GM19397 (cell line): Measurements from ENCODE around the gene FTSJ3.
"Not testable (repeated sequence)": the region's sequence is repeated elsewhere in the genome, so short reads cannot be mapped to it uniquely, and the experiment has no call there.

Source experiments
- ATAC-seq: cut with Tn5 transposase; IDR thresholded peaks from one replicate; pipeline ENCODE4 v1.9.1; 2021; ENCODE audit warnings: mild to moderate bottlenecking, moderate library complexity; ENCODE audit not compliant: unreplicated experiment

The FTSJ3 gene, protein sequence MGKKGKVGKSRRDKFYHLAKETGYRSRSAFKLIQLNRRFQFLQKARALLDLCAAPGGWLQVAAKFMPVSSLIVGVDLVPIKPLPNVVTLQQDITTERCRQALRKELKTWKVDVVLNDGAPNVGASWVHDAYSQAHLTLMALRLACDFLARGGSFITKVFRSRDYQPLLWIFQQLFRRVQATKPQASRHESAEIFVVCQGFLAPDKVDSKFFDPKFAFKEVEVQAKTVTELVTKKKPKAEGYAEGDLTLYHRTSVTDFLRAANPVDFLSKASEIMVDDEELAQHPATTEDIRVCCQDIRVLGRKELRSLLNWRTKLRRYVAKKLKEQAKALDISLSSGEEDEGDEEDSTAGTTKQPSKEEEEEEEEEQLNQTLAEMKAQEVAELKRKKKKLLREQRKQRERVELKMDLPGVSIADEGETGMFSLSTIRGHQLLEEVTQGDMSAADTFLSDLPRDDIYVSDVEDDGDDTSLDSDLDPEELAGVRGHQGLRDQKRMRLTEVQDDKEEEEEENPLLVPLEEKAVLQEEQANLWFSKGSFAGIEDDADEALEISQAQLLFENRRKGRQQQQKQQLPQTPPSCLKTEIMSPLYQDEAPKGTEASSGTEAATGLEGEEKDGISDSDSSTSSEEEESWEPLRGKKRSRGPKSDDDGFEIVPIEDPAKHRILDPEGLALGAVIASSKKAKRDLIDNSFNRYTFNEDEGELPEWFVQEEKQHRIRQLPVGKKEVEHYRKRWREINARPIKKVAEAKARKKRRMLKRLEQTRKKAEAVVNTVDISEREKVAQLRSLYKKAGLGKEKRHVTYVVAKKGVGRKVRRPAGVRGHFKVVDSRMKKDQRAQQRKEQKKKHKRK

GRCh38 chr17:63827002-63827800 lies at the start of gene FTSJ3, which contains the start of gene PSMC5:
TSS of gene FTSJ3 (minus strand) at chr17:63827663. CDS start at chr17:63826902, 761 bp downstream.
TSS of gene PSMC5 (plus strand) at chr17:63827431. CDS start at chr17:63827491, 60 bp downstream.
- ATAC-seq, result peak; percentile 90

DNA sequence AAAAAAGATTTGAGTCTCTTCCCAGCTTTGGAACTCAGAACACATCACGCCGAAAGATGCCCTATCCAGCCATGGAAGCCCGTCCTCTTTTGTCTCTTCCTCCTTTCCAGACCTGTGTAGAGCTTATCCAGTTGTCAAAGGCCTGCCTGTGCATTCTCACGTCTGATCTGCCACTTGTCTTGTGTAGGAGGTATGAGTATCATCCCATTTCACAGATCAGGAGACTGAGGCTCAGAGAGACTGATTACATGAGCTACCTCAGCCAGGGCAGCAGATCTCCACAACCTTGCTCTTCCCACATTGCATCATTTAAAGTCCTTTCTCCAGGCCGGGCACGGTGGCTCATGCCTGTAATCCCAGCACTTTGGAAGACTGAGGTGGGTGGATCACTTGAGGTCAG lies 47.2 kb upstream of the FTSJ3 start:
- ATAC-seq, result not testable (repeated sequence)

GRCh38 chr17:63874061-63874626 lies 46.7 kb upstream of the FTSJ3 start:
- not testable (repeated sequence) for ATAC-seq

GRCh38 chr17:63873577-63873976 lies 46.1 kb upstream of the FTSJ3 start, which contains the start of gene CSH2:
TSS of gene CSH2 (minus strand) at chr17:63873677. CDS start at chr17:63873614, 63 bp downstream.
- ATAC-seq, result not testable (repeated sequence)

GRCh38 chr17:63871646-63872365 lies 44.3 kb upstream of the FTSJ3 start:
- not testable (repeated sequence) for ATAC-seq

- not testable (repeated sequence) for ATAC-seq
Measured at GRCh38 chr17:63870292-63870665, 42.8 kb upstream of the FTSJ3 start.

- not testable (repeated sequence) for ATAC-seq
Measured at GRCh38 chr17:63869491-63870291, 42.2 kb upstream of the FTSJ3 start.

GRCh38 chr17:63866625-63867024 lies 39.2 kb upstream of the FTSJ3 start:
- ATAC-seq, result not testable (repeated sequence)

DNA sequence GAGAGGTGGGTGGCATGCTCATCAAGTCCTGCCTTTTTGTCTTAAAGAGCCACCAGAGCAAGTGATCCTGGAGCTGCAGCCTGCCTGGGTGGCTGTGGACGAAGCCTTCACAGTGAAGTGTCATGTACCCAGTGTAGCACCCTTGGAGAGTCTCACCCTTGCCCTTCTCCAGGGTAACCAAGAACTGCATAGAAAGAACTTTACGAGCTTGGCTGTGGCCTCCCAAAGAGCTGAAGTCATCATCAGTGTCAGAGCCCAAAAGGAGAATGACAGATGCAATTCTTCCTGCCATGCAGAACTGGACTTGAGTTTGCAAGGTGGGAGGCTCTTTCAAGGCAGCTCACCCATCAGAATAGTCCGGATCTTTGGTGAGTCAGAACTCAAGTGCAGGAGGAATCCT lies 31.8 kb upstream of the FTSJ3 start:
- ATAC-seq, result no peak

DNA sequence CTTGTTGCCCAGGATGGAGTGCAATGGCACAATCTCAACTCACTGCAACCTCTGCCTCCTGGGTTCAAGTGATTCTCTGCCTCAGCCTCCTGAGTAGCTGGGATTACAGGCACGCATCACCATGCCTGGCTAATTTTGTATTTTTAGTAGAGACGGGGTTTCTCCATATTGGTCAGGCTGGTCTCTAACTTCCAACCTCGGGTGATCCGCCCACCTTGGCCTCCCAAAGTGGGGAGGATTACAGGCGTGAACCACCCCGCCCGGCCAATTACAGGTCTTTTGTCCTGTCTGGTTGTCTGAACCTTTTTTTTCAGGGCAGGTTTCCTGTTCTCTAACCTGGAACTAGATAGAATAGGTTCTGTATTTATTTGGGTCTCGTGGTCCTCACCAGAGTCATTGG lies 29.0 kb upstream of the FTSJ3 start:
- not testable (repeated sequence) for ATAC-seq

DNA sequence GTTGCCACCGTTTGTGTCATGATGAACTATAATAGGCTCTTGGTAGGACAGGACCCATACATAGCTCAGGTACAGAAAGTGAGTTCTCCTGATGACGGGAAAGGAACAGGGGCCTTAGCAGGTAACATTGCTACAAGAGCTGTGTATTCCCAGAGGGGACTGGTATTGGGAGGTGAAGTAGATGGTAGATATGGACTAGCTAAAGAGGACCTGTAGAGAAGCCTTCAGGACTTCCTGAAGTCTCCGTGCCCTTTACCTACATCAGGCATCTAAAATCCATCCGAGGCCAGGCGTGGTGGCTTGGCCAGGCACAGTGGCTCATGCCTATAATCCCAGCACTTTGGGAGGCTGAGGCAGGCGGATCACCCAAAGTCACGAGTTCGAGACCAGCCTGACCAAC lies 27.7 kb upstream of the FTSJ3 start:
- no peak for ATAC-seq

DNA sequence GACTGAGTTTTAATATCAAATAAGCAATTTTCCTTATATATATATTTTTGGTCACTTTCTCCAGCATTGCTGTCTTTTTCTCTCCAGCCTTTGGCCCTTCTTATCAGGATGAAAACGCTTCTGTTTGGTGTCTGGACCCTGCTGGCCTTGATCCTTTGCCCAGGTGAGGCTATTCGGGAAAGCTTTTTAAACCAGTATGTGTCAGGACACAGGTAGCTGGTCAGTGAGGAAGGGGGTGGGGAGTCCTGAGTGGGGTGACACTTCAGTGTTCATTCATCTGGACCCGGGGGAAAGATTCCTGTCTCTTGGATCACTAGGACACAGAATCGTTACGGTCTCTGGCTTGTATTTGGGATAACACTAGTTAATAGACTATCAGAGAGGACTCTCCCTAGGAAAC lies 27.2 kb upstream of the FTSJ3 start:
- ATAC-seq, result no peak

DNA sequence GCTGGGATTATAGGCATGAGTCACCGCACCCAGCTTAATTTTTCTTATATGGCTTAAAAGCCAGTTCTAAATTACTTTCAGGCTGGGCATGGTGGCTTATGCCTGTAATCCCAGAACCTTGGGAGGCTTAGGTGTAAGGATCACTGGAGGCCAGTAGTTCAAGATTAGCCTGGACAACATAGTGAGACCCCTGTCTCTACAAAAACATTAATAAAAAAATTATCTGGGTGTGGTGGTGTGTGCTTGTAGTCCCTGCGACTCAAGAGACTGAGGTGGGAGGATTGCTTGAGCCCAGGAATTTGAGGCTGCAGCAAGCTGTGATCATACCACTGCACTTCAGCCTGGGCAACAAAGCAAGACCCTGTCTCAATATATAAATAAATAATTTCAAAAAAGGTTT lies 25.8 kb upstream of the FTSJ3 start:
- no peak for ATAC-seq

DNA sequence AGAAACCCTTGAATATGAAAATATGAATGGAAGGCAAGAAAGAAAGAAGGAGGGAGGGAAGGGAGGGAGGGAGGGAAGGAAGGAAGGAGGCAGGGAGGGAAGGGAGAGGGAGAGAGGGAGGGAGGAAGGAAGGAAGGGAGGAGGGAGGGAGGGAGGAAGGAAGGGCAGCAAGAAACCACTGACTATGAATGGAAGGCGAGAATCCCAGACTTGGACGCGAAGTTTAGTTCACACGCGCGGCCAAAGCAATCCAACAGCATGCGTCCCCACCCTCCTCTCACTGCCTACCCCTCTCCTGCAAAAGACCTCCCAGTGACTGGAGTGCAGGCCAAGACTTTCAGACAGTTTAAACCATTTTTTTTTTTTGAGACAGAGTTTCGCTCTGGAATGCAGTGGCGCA lies 22.9 kb upstream of the FTSJ3 start:
- ATAC-seq, result no peak

DNA sequence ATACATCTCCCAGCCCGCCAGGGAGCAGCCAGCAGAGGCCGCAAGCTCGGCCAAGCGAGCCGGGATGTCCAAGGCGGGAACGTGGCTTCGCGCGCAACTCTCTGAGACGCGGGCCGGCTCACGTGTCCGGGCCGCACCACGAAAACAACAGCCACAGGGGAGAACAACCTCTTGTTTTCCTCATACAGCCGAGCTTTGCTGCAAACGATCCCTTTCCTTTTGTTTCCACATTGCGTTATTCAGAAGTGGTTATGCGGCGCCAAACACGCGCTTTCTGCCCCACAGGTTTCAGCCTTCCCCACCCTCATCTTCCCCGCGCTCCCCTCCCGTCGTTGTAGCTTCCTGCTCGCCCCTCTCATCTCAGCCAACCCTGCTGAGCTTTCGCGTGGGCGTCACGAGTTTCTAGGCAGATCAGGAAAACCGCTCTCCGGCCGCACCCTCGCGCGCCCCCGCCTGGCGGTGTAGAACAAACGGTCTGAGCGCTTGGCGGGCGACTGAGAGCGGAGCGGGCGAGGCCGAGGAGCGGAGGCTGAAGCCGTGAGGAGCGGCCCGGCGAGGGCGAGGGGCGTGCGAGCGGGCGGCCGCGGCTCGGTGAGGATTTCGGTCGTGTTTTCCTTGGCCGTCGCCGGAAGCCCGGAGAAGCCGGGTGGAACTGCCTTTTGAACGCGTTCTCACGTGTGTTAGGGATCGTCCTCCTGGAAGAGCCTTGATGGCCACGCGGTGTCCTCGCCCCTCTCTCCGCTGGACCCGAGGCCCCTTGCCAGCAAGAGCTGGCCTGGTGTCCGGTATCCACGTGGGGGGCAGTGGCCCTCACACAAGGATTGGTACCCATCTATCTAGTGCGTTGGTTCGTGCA lies 21.6 kb upstream of the FTSJ3 start:
- peak; percentile 80 for ATAC-seq

- no peak for ATAC-seq
Measured at GRCh38 chr17:63847525-63848249, 20.2 kb upstream of the FTSJ3 start.

DNA sequence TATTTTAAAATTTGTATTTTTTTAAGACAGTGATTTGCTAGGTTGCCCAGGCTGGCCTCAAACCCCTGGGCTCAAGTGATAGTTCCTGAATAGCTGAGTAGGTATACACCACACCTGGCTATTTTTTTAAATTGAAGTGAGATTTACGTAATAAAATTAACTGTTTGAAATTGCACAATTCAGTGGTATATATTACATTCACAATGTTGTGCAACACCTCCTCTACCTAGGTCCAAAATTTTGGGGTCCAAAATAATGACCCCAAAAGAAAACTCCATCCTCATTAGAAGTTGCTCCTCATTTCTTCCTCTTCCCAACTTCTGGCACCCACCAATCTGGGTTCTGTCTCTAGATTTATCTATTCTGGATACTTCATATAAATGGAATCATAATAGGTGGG lies 18.0 kb upstream of the FTSJ3 start:
- no peak for ATAC-seq
